Astrocyte (in vitro differentiated cells and primary cell): ENCODE data around the gene TMEM258. TPM values are rescaled to one million over a fixed set of nuclear protein-coding genes. Genes with fewer than 3 reads are reported as not detected.

ENCODE experiments used
- DNase-seq: peaks from one replicate; pipeline ENCODE4 v3.0.0-alpha.2; 2010; ENCODE audit warnings: low read depth
- FAIRE-seq: peaks from 2 replicates; lab custom pipeline; 2011; peaks lifted over from hg19 to GRCh38; lab: Jason Lieb, UNC
- H2AFZ ChIP-seq: 2 replicates; pipeline ENCODE4 v1.6.0; 2012; ENCODE audit warnings: low read depth, low read length, inconsistent platforms
- H3K27ac ChIP-seq: 2 replicates; pipeline ENCODE4 v1.5.1; 2011; ENCODE audit warnings: low read depth, low read length, inconsistent platforms
- H3K27me3 ChIP-seq: 2 replicates; pipeline ENCODE4 v1.6.0; 2011; ENCODE audit warnings: low read length, inconsistent platforms; ENCODE audit not compliant: insufficient read depth
- H3K36me3 ChIP-seq: 2 replicates; pipeline ENCODE4 v1.5.1; 2011; ENCODE audit warnings: low read length, inconsistent platforms; ENCODE audit not compliant: insufficient read depth
- H3K4me1 ChIP-seq: 2 replicates; pipeline ENCODE4 v1.5.1; 2011; ENCODE audit warnings: low read length, inconsistent platforms; ENCODE audit not compliant: insufficient read depth
- H3K4me2 ChIP-seq: 2 replicates; pipeline ENCODE4 v1.6.0; 2012; ENCODE audit warnings: low read length, inconsistent platforms
- H3K4me3 ChIP-seq: 2 replicates; pipeline ENCODE4 v1.5.1; 2011; ENCODE audit warnings: low read depth, mild to moderate bottlenecking, low read length, inconsistent platforms; ENCODE audit not compliant: insufficient read depth
- H3K79me2 ChIP-seq: 2 replicates; pipeline ENCODE4 v1.6.0; 2012; ENCODE audit warnings: mild to moderate bottlenecking, low read length, inconsistent platforms; ENCODE audit not compliant: insufficient read depth
- H3K9ac ChIP-seq: 2 replicates; pipeline ENCODE4 v1.6.0; 2012; ENCODE audit warnings: mild to moderate bottlenecking, low read length, inconsistent platforms
- H3K9me3 ChIP-seq: 2 replicates; pipeline ENCODE4 v1.5.1; 2012; ENCODE audit warnings: low read depth, mild to moderate bottlenecking, low read length, inconsistent platforms; ENCODE audit not compliant: insufficient read depth
- H4K20me1 ChIP-seq: 2 replicates; pipeline ENCODE4 v1.6.0; 2012; ENCODE audit warnings: low read length, inconsistent platforms; ENCODE audit not compliant: insufficient read depth
- H3K27ac Mint-ChIP-seq: one replicate; pipeline ENCODE4 v1.8.0; 2021; ENCODE audit warnings: mild to moderate bottlenecking, mixed read lengths; ENCODE audit not compliant: unreplicated experiment
- H3K27me3 Mint-ChIP-seq: one replicate; pipeline ENCODE4 v1.8.0; 2021; ENCODE audit warnings: low read depth, mixed read lengths; ENCODE audit not compliant: unreplicated experiment
- H3K36me3 Mint-ChIP-seq: one replicate; pipeline ENCODE4 v1.8.0; 2021; ENCODE audit warnings: low read depth, mixed read lengths; ENCODE audit not compliant: unreplicated experiment
- H3K4me1 Mint-ChIP-seq: one replicate; pipeline ENCODE4 v1.8.0; 2021; ENCODE audit warnings: low read depth, mixed read lengths; ENCODE audit not compliant: unreplicated experiment
- H3K4me3 Mint-ChIP-seq: one replicate; pipeline ENCODE4 v1.8.0; 2021; ENCODE audit warnings: mild to moderate bottlenecking, moderate library complexity, mixed read lengths; ENCODE audit not compliant: unreplicated experiment
- H3K9me3 Mint-ChIP-seq: one replicate; pipeline ENCODE4 v1.8.0; 2021; ENCODE audit warnings: mild to moderate bottlenecking, mixed read lengths; ENCODE audit not compliant: unreplicated experiment
- CTCF ChIP-seq: IDR thresholded peaks from 2 replicates; pipeline ENCODE4 v1.5.1; 2011; ENCODE audit warnings: low read depth, mild to moderate bottlenecking, inconsistent platforms, low read length, moderate library complexity; ENCODE audit not compliant: insufficient read depth
- EZH2 ChIP-seq: IDR thresholded peaks from 2 replicates; pipeline ENCODE4 v1.6.1; 2012; ENCODE audit warnings: mild to moderate bottlenecking, low read length, inconsistent platforms; ENCODE audit not compliant: insufficient read depth
- total RNA-seq: library from RNA; stranded (reverse); gene quantifications from 2 replicates; pipeline ENCODE4 v1.2.1, GENCODE V29; 2021

Gene TMEM258
- total RNA-seq, 1 donor from 2014 or later = 98.6 TPM

- Mint-ChIP-seq H3K27ac (no peak overlapping the region), H3K27me3 (no peaks in the 10 kb centered on the region)
- FAIRE-seq = no peak
These were observed 26.7 kb downstream of the TMEM258 start for GRCh38 chr11:61765550-61766253.

DNA sequence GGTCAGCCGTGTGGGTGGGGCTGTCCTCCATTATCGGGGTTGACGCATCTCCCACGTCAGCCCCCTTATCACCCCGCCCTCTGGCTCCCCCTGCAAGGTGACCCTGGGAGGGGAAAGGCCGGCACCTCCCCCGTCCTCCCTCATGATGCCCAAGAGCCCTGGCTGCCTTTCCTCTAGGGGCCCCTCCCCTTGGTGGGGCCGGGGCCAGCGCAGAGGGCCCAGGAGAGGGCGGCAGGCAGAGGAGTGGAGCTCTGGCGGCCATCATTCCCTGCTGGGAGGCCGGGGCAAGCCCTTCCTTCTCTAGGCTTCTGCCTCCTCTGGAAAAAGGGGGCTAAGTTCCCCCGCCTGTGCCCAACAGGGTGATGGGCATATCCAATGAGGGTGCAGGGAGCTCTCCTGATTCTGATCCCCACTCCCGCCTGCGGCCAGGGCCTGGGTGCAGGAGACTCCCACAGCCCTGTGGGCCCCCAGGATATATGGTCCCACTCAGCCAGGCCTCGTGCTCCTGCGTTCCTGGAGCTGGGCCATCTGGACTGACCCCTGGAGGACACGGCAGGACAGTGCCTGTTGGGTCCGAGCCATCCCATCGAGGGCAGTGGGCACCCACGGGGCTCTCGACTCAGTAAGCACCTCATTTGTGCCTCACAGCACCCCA is 27.7 kb downstream of the TMEM258 start:
- no peak overlapping the region for H3K4me2 ChIP-seq
- no peak overlapping the region for H2AFZ ChIP-seq
- no peak overlapping the region for H3K4me3 ChIP-seq
- peaks cover 28% of the 10 kb centered on the region for H3K79me2 ChIP-seq
- TF ChIP-seq EZH2 (no peak), CTCF (no peak)
- peaks cover 16% of the 10 kb centered on the region for H4K20me1 ChIP-seq
- DNase-seq = no peak
- H3K4me1 Mint-ChIP-seq = peaks cover 19% of the 10 kb centered on the region
- no peaks in the 10 kb centered on the region for H3K27me3 ChIP-seq
- no peak overlapping the region for H3K9ac ChIP-seq
- no peaks in the 10 kb centered on the region for H3K9me3 Mint-ChIP-seq
- no peaks in the 10 kb centered on the region for H3K27me3 Mint-ChIP-seq
- H3K27ac Mint-ChIP-seq = no peak overlapping the region
- H3K9me3 ChIP-seq = no peaks in the 10 kb centered on the region
- H3K36me3 Mint-ChIP-seq = peaks cover 4% of the 10 kb centered on the region
- no peaks in the 10 kb centered on the region for H3K36me3 ChIP-seq
- H3K4me1 ChIP-seq = peaks cover 20% of the 10 kb centered on the region
- no peak for FAIRE-seq
- no peak overlapping the region for H3K4me3 Mint-ChIP-seq
- H3K27ac ChIP-seq = no peak overlapping the region

More at GRCh38 chr11:61765550-61766253, 26.7 kb downstream of the TMEM258 start:
- Mint-ChIP-seq H3K4me1 (peaks cover 19% of the 10 kb centered on the region), H3K36me3 (peaks cover 4% of the 10 kb centered on the region), H3K9me3 (no peaks in the 10 kb centered on the region), H3K4me3 (no peak overlapping the region)
- H2AFZ ChIP-seq = no peak overlapping the region
- peaks cover 16% of the 10 kb centered on the region for H4K20me1 ChIP-seq
- H3K79me2 ChIP-seq = peaks cover 22% of the 10 kb centered on the region
- no peak overlapping the region for H3K4me2 ChIP-seq
- peaks cover 23% of the 10 kb centered on the region for H3K4me1 ChIP-seq
- H3K9ac ChIP-seq = no peak overlapping the region
- H3K4me3 ChIP-seq = no peak overlapping the region
- H3K27me3 ChIP-seq = no peaks in the 10 kb centered on the region
- no peak for DNase-seq
- H3K27ac ChIP-seq = no peak overlapping the region
- TF ChIP-seq EZH2 (no peak), CTCF (no peak)
- H3K9me3 ChIP-seq = no peaks in the 10 kb centered on the region
- H3K36me3 ChIP-seq = no peaks in the 10 kb centered on the region
